ENCODE results near the gene EIF4E1B. TPM values are rescaled to one million over a fixed set of nuclear protein-coding genes. Genes with fewer than 3 reads are reported as not detected.
"Not testable (repeated sequence)": the region's sequence is repeated elsewhere in the genome, so short reads cannot be mapped to it uniquely, and the experiment has no call there.

The EIF4E1B gene
- total RNA-seq, 1 donor from 2014 or later, result not detected

- Mint-ChIP-seq H3K4me3 (ENCODE audit: unreplicated experiment) (no peak overlapping the region), H3K27ac (ENCODE audit: unreplicated experiment) (no peak overlapping the region), H3K27me3 (ENCODE audit: unreplicated experiment) (no peaks in the 10 kb centered on the region), H3K9me3 (ENCODE audit: unreplicated experiment) (no peaks in the 10 kb centered on the region), H3K4me1 (ENCODE audit: unreplicated experiment) (no peaks in the 10 kb centered on the region), H3K36me3 (ENCODE audit: unreplicated experiment) (no peaks in the 10 kb centered on the region)
- no peak for TF ChIP-seq CTCF (IDR thresholded peaks at IDR 0.05)
- no peak for DNase-seq (ENCODE audit: extremely low spot score, unreplicated experiment)
Observed at GRCh38 chr5:176589039-176589769, 41.3 kb upstream of the EIF4E1B start.

- Mint-ChIP-seq H3K36me3 (ENCODE audit: unreplicated experiment) (no peaks in the 10 kb centered on the region), H3K27ac (ENCODE audit: unreplicated experiment) (no peak overlapping the region), H3K4me1 (ENCODE audit: unreplicated experiment) (no peaks in the 10 kb centered on the region), H3K9me3 (ENCODE audit: unreplicated experiment) (no peaks in the 10 kb centered on the region), H3K4me3 (ENCODE audit: unreplicated experiment) (no peak overlapping the region), H3K27me3 (ENCODE audit: unreplicated experiment) (no peaks in the 10 kb centered on the region)
- TF ChIP-seq CTCF (IDR thresholded peaks at IDR 0.05), result no peak
- DNase-seq (ENCODE audit: extremely low spot score, unreplicated experiment), result no peak
Observed at GRCh38 chr5:176590035-176590717, 40.3 kb upstream of the EIF4E1B start.

DNA sequence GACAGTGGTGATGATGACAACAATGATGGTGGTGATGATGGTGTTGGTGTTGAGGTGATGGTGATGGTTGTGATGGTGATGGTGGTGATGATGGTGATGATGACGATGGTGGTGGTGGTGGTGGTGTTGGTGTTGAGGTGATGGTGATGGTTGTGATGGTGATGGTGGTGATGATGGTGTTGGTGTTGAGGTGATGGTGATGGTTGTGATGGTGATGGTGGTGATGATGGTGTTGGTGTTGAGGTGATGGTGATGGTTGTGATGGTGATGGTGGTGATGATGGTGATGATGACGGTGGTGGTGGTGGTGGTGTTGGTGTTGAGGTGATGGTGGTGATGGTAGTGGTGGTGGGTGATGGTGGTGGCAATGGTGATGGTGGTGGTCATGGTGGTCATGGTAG lies 38.8 kb upstream of the EIF4E1B start:
- not testable (repeated sequence) for H3K36me3 Mint-ChIP-seq (ENCODE audit: unreplicated experiment); H3K9me3 Mint-ChIP-seq (ENCODE audit: unreplicated experiment); DNase-seq (ENCODE audit: extremely low spot score, unreplicated experiment); H3K4me3 Mint-ChIP-seq (ENCODE audit: unreplicated experiment); H3K27me3 Mint-ChIP-seq (ENCODE audit: unreplicated experiment); H3K27ac Mint-ChIP-seq (ENCODE audit: unreplicated experiment); H3K4me1 Mint-ChIP-seq (ENCODE audit: unreplicated experiment)

DNA sequence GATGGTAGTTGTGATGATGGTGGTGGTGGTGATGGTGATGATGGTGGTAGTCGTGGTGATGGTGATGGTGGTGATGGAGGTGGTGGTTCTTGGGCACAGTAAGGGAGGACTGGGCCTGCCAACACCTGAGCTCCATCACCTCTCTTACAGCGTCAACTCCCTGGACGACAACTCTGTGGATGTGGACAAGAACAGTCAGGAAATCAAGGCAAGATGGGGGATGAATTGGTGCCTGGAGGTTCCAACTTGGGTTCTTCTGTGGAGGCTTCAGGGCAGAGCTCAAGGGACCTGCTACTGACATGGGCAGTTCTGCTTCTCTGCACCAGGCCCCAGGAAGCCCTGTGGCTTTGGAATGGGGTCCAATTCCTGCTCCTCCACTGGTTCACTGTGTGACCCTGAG lies 37.9 kb upstream of the EIF4E1B start:
- DNase-seq (ENCODE audit: extremely low spot score, unreplicated experiment), result no peak
- Mint-ChIP-seq H3K27me3 (ENCODE audit: unreplicated experiment) (no peaks in the 10 kb centered on the region), H3K27ac (ENCODE audit: unreplicated experiment) (no peak overlapping the region), H3K4me1 (ENCODE audit: unreplicated experiment) (no peaks in the 10 kb centered on the region), H3K4me3 (ENCODE audit: unreplicated experiment) (no peak overlapping the region), H3K36me3 (ENCODE audit: unreplicated experiment) (no peaks in the 10 kb centered on the region), H3K9me3 (ENCODE audit: unreplicated experiment) (no peaks in the 10 kb centered on the region)
- no peak for TF ChIP-seq CTCF (IDR thresholded peaks at IDR 0.05)

GRCh38 chr5:176593273-176593869 lies 37.1 kb upstream of the EIF4E1B start:
- DNase-seq (ENCODE audit: extremely low spot score, unreplicated experiment), result no peak
- H3K27ac Mint-ChIP-seq (ENCODE audit: unreplicated experiment), result no peak overlapping the region
- H3K27me3 Mint-ChIP-seq (ENCODE audit: unreplicated experiment), result no peaks in the 10 kb centered on the region
- no peak overlapping the region for H3K4me3 Mint-ChIP-seq (ENCODE audit: unreplicated experiment)
- no peaks in the 10 kb centered on the region for H3K9me3 Mint-ChIP-seq (ENCODE audit: unreplicated experiment)
- TF ChIP-seq CTCF (IDR thresholded peaks at IDR 0.05), result no peak
- H3K4me1 Mint-ChIP-seq (ENCODE audit: unreplicated experiment), result no peaks in the 10 kb centered on the region
- H3K36me3 Mint-ChIP-seq (ENCODE audit: unreplicated experiment), result no peaks in the 10 kb centered on the region

Measured in osteocyte (in vitro differentiated cells).